Measurements from ENCODE around the gene TKTL1.

Gene TKTL1

GRCh38 chrX:154365052-154365600, 69.5 kb downstream of the TKTL1 start:
- no peak for FAIRE-seq

GRCh38 chrX:154365997-154366665, 70.5 kb downstream of the TKTL1 start:
- no peak for FAIRE-seq

- FAIRE-seq, result no peak
These were observed 71.1 kb downstream of the TKTL1 start for GRCh38 chrX:154366666-154367055.

- FAIRE-seq, result no peak
These were observed 72.1 kb downstream of the TKTL1 start for GRCh38 chrX:154367474-154368308.

GRCh38 chrX:154368630-154369448, 73.2 kb downstream of the TKTL1 start:
- FAIRE-seq, result no peak

GRCh38 chrX:154369449-154370299, 74.1 kb downstream of the TKTL1 start:
- no peak for FAIRE-seq

GRCh38 chrX:154370300-154371016, 74.9 kb downstream of the TKTL1 start:
- no peak for FAIRE-seq

- FAIRE-seq, result no peak
These were observed 75.6 kb downstream of the TKTL1 start for GRCh38 chrX:154371017-154371788.

GRCh38 chrX:154371789-154372300, 76.2 kb downstream of the TKTL1 start:
- FAIRE-seq, result no peak

GRCh38 chrX:154372612-154373022, 77.0 kb downstream of the TKTL1 start:
- no peak for FAIRE-seq

- no peak for FAIRE-seq
These were observed 78.0 kb downstream of the TKTL1 start for GRCh38 chrX:154373340-154374306.

- FAIRE-seq, result no peak
These were observed 78.9 kb downstream of the TKTL1 start, which contains the start of gene FLNA for GRCh38 chrX:154374313-154375155. FLNA (minus strand) TSS chrX:154374634; CDS start chrX:154371245, 3,389 bp downstream.

GRCh38 chrX:154375156-154375504, 79.5 kb downstream of the TKTL1 start:
- no peak for FAIRE-seq

GRCh38 chrX:154376774-154377173, 81.2 kb downstream of the TKTL1 start:
- no peak for FAIRE-seq

- FAIRE-seq, result no peak
These were observed 82.6 kb downstream of the TKTL1 start for GRCh38 chrX:154378059-154378798.

GRCh38 chrX:154378799-154379568, 83.4 kb downstream of the TKTL1 start, which contains the start of gene EMD:
EMD (plus strand) TSS chrX:154379295; CDS start chrX:154379485, 190 bp downstream.
- FAIRE-seq, result peak; percentile 95
